Suppressor macrophage treated with lipopolysaccharide for 1 hour (primary cell): ENCODE measurements around the gene PROB1.
"Not testable (repeated sequence)": the region's sequence is repeated elsewhere in the genome, so short reads cannot be mapped to it uniquely, and the experiment has no call there.

Experiments
- DNase-seq, 3 donors: peaks; one replicate each; pipeline ENCODE4 v3.0.0-alpha.2; 2020 to 2022

Gene PROB1

GRCh38 chr5:139377226-139377625 lies 17.7 kb downstream of the PROB1 start:
- DNase-seq: no peak

GRCh38 chr5:139376364-139376763 lies 18.5 kb downstream of the PROB1 start:
- no peak for DNase-seq

GRCh38 chr5:139374909-139375308 lies 20.0 kb downstream of the PROB1 start:
- DNase-seq: no peak

DNA sequence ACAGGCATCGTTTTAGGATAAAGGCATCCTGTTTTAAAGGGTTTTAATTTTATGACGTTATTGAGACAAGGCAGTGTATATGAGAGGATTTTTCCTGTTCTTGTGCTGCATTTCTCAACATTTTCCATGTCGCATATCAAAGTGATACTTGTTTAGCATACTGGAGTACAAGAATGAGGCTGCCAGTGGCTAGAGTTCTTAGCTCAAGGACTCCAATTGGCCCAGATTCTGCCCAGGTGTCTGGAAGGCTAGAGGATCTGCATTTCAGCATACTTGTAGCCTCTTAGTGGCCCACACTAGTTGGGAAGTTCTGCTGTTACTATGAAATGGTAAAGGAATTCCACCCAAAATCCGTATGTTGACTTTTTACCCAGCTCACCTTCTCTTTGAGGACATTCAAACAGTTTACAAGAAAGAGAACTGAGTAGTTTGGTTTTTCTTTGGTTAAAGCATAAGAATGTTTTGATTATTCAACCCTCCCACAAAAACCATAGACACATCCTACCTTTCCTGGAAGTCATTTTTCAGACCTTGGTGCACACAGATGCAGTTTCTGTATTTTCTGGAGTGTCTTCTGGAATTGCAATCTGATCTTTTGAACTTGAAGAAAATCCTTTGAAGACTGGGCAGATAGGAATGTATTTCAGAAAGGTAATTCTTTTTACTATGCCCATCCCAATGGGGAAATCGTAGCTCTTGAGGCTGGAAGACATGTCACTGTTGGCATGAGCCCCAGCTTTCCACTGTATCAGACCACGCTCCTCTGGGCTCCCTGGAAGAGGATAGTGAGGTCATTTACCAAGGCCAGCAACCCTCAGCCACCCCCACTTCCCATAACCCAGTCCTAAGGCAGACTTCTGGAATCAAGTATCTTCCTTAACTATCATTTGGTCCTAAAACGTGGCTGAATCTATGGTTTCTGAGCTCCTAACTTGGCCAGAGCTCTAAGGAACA lies 23.1 kb downstream of the PROB1 start:
- DNase-seq: no peak

GRCh38 chr5:139369181-139369580 lies 25.7 kb downstream of the PROB1 start:
- no peak for DNase-seq

DNA sequence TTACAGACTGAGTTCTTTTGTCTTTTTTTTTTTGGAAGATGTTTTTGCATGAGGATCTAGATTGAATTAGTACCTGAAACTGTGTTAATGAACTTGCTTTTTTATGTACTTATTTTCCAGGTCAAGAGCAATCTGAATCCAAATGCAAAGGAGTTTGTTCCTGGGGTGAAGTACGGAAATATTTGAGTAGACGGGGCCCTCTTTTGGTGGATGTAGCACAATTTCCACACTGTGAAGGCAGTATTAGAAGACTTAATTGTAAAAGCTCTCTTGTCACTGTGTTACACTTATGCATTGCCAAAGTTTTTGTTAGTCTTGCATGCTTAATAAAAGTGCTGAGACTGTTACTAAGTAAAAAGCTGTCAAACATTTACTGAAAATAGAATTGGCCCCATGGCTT lies 26.3 kb downstream of the PROB1 start:
- no peak for DNase-seq

DNA sequence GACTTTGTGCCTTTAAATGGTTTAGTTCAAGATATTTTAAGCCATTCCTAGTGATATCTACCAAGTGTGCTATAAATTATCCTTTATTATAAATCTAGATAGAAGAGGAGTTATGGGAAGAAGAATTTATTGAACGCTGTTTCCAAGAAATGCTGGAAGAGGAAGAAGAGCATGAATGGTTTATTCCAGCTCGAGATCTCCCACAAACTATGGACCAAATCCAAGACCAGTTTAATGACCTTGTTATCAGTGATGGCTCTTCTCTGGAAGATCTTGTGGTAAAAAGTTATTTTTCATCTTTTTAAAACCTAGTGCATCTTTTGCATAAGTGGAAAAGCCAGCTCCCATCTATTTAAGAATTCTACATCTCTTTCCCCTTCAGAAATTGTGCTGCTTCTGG lies 30.4 kb downstream of the PROB1 start:
- DNase-seq: no peak

DNA sequence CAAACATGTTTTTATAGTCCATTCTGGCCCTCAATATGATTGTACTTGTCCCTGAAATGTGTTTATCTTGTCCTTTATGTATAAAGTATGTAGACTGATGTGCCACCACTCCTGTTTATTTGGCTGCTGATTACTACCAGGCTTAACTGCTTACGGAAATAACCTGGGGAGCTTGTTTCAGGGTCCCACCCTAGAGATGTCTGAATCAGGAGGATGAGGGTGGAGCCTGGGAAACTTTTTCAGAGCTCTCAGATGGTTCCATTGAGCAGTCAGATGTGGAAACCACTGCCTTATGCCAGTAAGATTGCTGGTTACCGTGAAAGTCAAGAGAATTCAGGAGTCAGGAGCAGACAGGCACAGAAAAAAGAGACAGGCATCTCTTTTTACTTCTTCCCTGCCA lies 31.0 kb downstream of the PROB1 start:
- no peak for DNase-seq

DNA sequence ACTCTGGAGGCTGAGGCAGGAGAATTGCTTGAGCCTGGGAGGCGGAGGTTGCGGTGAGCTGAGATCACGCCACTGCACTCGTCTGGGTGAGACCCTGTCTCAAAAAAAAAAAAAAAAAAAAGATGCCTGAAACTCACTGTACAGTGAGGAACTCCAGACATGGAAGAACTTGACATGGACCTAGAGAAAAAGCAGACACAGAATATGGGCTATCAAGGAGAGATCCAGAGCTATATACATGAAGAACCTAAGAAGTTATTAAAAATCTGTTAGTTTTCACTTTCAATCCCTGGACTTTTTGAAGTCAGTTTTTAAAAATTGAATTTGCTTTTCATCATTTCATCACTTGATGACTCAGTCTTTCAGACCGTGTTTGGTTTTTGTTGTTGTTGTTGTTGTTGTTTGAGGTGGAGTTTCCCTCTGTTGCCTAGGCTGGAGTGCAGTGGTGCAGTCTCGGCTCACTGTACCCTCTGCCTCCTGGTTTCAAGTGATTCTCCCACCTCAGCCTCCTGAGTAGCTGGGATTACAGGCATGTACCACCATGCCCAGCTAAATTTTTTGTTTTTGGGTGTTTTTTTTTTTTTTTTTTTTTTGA lies 33.0 kb downstream of the PROB1 start:
- DNase-seq: peak in 1 of 3 donors; percentile 28

GRCh38 chr5:139360384-139360783 lies 34.5 kb downstream of the PROB1 start:
- no peak for DNase-seq

- DNase-seq: no peak
Observed at GRCh38 chr5:139358064-139358463, 36.8 kb downstream of the PROB1 start.

DNA sequence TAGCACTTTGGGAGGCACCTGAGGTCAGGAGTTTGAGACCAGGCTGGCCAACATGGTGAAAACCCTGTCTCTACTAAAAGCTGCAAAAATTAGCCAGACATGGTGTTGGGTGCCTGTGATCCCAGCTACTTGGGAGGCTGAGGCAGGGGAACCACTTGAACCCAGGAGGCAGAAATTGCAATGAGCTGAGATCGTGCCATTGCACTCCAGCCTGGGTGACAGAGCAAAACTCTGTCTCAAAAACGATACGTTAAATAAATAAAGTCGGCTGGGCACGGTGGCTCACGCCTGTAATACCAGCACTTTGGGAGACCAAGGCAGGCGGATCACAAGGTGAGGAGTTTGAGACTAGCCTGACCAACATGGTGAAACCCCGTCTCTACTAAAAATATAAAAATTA lies 39.0 kb downstream of the PROB1 start:
- DNase-seq: not testable (repeated sequence)

DNA sequence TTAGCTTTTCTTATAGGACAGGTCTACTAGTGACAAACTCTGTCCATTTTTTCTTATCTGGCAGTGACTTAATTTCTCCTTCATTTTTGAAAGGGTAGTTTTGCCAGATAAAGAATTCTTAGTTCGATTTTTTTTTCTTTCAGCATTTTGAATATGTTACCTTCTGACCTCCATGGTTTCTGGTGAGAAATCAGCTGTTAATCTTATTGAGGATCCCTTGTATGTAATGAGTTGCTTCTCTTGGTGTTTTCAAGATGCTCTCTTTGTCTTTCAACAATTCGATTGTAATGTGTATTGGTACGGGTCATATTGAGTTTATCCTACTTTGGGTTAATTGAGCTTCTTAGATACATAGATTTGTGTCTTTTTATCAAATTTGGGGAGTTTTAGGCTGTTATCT lies 40.7 kb downstream of the PROB1 start:
- DNase-seq: no peak

- not testable (repeated sequence) for DNase-seq
Observed at GRCh38 chr5:139347863-139348262, 47.0 kb downstream of the PROB1 start.

DNA sequence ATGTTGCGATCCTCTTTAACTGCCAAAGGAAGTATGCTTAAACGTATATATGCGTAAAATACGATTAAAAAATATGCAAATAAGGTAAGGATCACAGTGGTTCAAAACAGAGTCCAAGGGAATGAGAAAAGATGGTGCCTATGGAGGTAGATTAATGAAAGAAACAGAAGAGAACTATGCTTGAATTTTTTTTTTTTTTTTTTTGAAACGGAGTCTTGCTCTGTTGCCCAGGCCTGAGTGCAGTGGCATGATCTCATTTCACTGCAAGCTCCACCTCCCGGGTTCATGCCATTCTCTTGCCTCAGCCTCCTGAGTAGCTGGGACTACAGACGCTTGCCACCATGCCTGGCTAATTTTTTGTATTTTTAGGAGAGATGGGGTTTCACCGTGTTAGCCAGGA lies 49.5 kb downstream of the PROB1 start:
- DNase-seq: not testable (repeated sequence)

DNA sequence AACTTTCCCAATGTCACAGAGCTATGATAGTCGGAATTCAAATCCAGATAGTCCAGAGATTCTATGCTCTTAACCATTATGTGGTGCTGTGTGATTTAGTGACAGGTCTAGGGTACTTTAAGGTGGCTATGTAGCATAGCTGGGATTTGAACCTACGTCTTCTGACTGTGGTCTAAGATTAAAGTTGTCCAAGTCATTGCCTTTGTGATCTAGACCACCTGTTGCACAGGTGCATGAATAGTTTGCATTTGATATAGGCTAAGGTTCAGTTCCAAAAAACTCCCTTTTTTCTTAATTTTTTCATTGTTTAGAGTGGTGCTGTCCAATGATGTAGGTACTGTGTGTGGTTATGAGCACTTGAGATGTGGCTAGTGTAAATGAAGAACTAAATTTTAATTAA lies 50.7 kb downstream of the PROB1 start:
- DNase-seq: no peak

DNA sequence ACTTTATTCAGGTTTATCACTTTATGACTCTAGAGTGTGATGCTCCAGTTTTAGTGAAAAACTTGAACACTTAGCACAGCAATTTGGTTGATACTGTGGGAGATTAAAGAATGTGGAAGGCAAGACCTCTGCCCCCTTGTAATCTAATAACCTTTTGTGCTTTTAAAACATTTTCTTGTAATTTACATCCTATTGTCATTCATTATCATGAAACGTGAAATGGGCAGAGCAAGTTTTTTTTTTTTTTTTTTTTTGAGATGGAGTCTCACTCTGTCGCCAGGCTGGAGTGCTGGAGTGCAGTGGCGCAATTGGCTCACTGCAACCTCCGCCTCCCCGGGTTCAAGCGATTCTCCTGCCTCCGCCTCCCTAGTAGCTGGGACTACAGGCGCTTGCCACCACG lies 51.4 kb downstream of the PROB1 start:
- no peak for DNase-seq

DNA sequence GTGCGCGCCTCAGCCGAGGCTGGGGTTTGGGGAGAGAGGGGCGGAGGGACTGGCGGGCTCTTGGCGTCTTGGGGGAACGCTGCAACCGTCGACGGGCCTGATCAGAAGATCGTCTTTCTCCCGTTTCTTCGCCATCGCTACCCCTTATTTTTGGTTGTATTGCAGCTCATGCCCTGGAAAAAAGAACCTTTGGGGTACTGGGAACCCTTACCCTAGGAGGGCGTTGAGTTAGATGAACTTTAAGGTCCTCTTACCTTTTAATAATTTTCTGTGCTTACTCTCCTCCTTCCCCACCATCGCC lies 52.5 kb downstream of the PROB1 start:
- no peak for DNase-seq

- DNase-seq: peak; percentile 97 to 98 (median 97)
Observed at GRCh38 chr5:139341689-139342422, 53.0 kb downstream of the PROB1 start, which contains the start of gene PAIP2. PAIP2 (plus strand) TSS chr5:139341854; CDS start chr5:139363785, 21,931 bp downstream.

DNA sequence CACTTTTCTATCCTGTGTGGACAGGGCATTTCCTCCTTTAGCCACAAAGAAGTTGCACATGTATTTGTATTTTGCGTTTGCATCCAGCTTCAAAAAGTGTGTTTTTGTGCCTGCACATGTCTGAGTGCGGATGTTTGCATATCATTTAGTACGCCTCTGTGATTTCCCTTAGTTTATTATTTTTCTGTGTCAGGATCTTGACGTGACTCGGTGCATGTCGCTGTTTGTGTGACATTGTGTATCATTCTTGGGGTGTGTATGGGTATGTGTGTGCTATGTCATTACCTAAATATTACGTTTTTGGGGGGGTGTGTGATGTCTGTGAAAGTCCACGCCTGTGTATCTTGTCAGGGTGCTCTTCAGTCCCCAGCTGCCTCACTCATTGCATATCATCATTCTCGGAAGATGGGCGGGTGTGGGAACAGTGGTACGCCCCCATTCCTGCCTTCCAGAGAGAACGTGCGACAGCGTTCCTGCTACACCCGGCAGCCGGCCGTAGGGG lies 53.7 kb downstream of the PROB1 start:
- DNase-seq: no peak
